Measurements from ENCODE around the gene ADCY10. TPM values are rescaled to one million over a fixed set of nuclear protein-coding genes. Genes with fewer than 3 reads are reported as not detected.

Gene ADCY10
- total RNA-seq, 6 experiments from 2014 or later: 0.12 to 0.22 (median 0.17) TPM; not detected in 2

- no peaks in the 10 kb centered on the region for H3K27me3 Mint-ChIP-seq (ENCODE audit: insufficient read depth)
- peaks cover 20% of the 10 kb centered on the region for H3K4me1 Mint-ChIP-seq (ENCODE audit: low read depth)
- peaks cover 11% of the 10 kb centered on the region for H3K9me3 Mint-ChIP-seq
- H3K36me3 Mint-ChIP-seq (ENCODE audit: low read depth): peaks cover 12% of the 10 kb centered on the region
- H3K4me3 Mint-ChIP-seq: no peak overlapping the region
- no peak for DNase-seq
- no peak overlapping the region; the same call in 1 of the 2 replicates for H3K27ac Mint-ChIP-seq
- TF ChIP-seq, protein P1, sequence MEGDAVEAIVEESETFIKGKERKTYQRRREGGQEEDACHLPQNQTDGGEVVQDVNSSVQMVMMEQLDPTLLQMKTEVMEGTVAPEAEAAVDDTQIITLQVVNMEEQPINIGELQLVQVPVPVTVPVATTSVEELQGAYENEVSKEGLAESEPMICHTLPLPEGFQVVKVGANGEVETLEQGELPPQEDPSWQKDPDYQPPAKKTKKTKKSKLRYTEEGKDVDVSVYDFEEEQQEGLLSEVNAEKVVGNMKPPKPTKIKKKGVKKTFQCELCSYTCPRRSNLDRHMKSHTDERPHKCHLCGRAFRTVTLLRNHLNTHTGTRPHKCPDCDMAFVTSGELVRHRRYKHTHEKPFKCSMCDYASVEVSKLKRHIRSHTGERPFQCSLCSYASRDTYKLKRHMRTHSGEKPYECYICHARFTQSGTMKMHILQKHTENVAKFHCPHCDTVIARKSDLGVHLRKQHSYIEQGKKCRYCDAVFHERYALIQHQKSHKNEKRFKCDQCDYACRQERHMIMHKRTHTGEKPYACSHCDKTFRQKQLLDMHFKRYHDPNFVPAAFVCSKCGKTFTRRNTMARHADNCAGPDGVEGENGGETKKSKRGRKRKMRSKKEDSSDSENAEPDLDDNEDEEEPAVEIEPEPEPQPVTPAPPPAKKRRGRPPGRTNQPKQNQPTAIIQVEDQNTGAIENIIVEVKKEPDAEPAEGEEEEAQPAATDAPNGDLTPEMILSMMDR (IDR thresholded peaks at IDR 0.05): no peak
These were observed 4.2 kb downstream of the ADCY10 start for GRCh38 chr1:167909691-167910180.

DNA sequence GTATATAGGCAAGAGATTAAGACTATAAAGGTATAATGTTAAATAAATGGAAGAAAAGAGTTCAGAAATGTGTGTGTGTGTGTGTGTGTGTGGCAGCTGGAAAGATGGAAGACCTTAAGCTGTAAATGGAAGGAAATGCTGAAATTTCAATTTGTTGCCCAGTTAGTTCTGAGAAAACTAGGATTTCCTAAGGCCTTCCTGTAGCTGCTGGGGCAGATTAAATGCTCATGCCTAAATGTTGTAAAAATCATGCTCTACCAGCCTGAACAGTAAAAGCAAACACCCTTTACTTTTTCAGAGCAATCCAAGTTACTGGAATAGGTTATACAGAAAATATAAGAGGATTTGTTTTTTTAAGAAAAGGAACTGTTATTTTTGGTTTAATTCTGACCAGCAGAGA lies 8.3 kb downstream of the ADCY10 start:
- peaks cover 11% of the 10 kb centered on the region for H3K9me3 Mint-ChIP-seq
- H3K27me3 Mint-ChIP-seq (ENCODE audit: insufficient read depth): no peaks in the 10 kb centered on the region
- no peak overlapping the region for H3K4me3 Mint-ChIP-seq
- TF ChIP-seq, protein P1 (IDR thresholded peaks at IDR 0.05): no peak
- peaks cover 45% of the 10 kb centered on the region for H3K4me1 Mint-ChIP-seq (ENCODE audit: low read depth)
- DNase-seq: no peak
- peaks cover 12% of the 10 kb centered on the region for H3K36me3 Mint-ChIP-seq (ENCODE audit: low read depth)
- peak overlapping the region; percentile 69; the same call in 1 of the 2 replicates for H3K27ac Mint-ChIP-seq

GRCh38 chr1:167905182-167905581 lies 8.8 kb downstream of the ADCY10 start:
- DNase-seq: no peak
- no peaks in the 10 kb centered on the region for H3K27me3 Mint-ChIP-seq (ENCODE audit: insufficient read depth)
- peak overlapping the region; percentile 69 for H3K27ac Mint-ChIP-seq
- TF ChIP-seq, protein P1 (IDR thresholded peaks at IDR 0.05): no peak
- peaks cover 9% of the 10 kb centered on the region for H3K36me3 Mint-ChIP-seq (ENCODE audit: low read depth)
- H3K9me3 Mint-ChIP-seq: peaks cover 8% of the 10 kb centered on the region
- H3K4me1 Mint-ChIP-seq (ENCODE audit: low read depth): peaks cover 41% of the 10 kb centered on the region
- H3K4me3 Mint-ChIP-seq: 0 out of 2 replicates have a peak overlapping the region, but pooled peaks have one; percentile 52

- Mint-ChIP-seq H3K4me1 (ENCODE audit: low read depth) (peaks cover 42% of the 10 kb centered on the region), H3K9me3 (peaks cover 4% of the 10 kb centered on the region; the same call in 1 of the 2 replicates), H3K27ac (peak overlapping the region; percentile 69), H3K4me3 (peak overlapping the region; percentile 52), H3K27me3 (ENCODE audit: insufficient read depth) (no peaks in the 10 kb centered on the region), H3K36me3 (ENCODE audit: low read depth) (peaks cover 4% of the 10 kb centered on the region; the same call in 1 of the 2 replicates)
- peak; percentile 80 for DNase-seq
- TF ChIP-seq, protein P1 (IDR thresholded peaks at IDR 0.05): 0 out of 2 replicates have a peak, but pooled peaks have one; percentile 4
These were observed 9.2 kb downstream of the ADCY10 start for GRCh38 chr1:167904652-167905130.

- Mint-ChIP-seq H3K4me1 (ENCODE audit: low read depth) (peaks cover 50% of the 10 kb centered on the region), H3K9me3 (no peaks in the 10 kb centered on the region), H3K27me3 (ENCODE audit: insufficient read depth) (no peaks in the 10 kb centered on the region; the same call in 1 of the 2 replicates), H3K4me3 (no peak overlapping the region), H3K36me3 (ENCODE audit: low read depth) (no peaks in the 10 kb centered on the region), H3K27ac (no peak overlapping the region)
- no peak for DNase-seq
- TF ChIP-seq, protein P1 (IDR thresholded peaks at IDR 0.05): no peak
These were observed 13.0 kb downstream of the ADCY10 start for GRCh38 chr1:167900907-167901306.
